Hepatocyte (in vitro differentiated cells): Measurements from ENCODE around the gene PTGES3L.

ENCODE experiments used
- CTCF ChIP-seq: fragments of 200-600 bp; sonication (generic); IDR thresholded peaks from 2 replicates; pipeline ENCODE4 v1.5.1; 2016; ENCODE audit warnings: antibody characterized with exemption, mild to moderate bottlenecking; ENCODE audit not compliant: poor library complexity
- EZH2phosphoT487 ChIP-seq: fragments of 200-600 bp; sonication (generic); IDR thresholded peaks from one replicate; pipeline ENCODE4 v1.6.1; 2018; ENCODE audit warnings: antibody characterized with exemption, mild to moderate bottlenecking, low read depth, moderate library complexity; ENCODE audit not compliant: unreplicated experiment, severe bottlenecking

GRCh38 chr17:42997390-42997983 is 17.6 kb upstream of the PTGES3L start:
- TF ChIP-seq CTCF = no peak
- TF ChIP-seq EZH2phosphoT487 = no peak
